Sigmoid colon (tissue), 7 donors: ENCODE measurements around the gene APBA1. TPM values are rescaled to one million over a fixed set of nuclear protein-coding genes. Genes with fewer than 3 reads are reported as not detected.

ENCODE experiments used
- DNase-seq: peaks from one replicate; pipeline ENCODE4 v3.0.0-alpha.2; 2019
- H3K27ac ChIP-seq, 4 donors: fragments of 200-600 bp; sonication (generic); one replicate each; pipeline ENCODE4 v1.5.1; 2016 to 2019; ENCODE audit warnings: mild to moderate bottlenecking in 1 of 4
- H3K27me3 ChIP-seq, 3 donors: fragments of 200-600 bp; sonication (generic); one replicate each; pipeline ENCODE4 v1.5.1; 2019; ENCODE audit warnings: mild to moderate bottlenecking in 1 of 3
- H3K36me3 ChIP-seq, 4 donors: fragments of 200-600 bp; sonication (generic); one replicate each; pipeline ENCODE4 v1.5.1; 2016 to 2019
- H3K4me1 ChIP-seq, 4 donors: fragments of 200-600 bp; sonication (generic); one replicate each; pipeline ENCODE4 v1.5.1; 2017 to 2019
- H3K4me3 ChIP-seq, 4 donors: fragments of 200-600 bp; sonication (generic); one replicate each; pipeline ENCODE4 v1.5.1; 2017 to 2019; ENCODE audit warnings: mild to moderate bottlenecking in 2 of 4, moderate library complexity in 1 of 4
- H3K9me3 ChIP-seq, 4 donors: fragments of 200-600 bp in 3 of 4; sonication (generic) in 3 of 4; one replicate each; pipeline versions ENCODE4 v1.5.1 to v1.6.1; 2013 to 2019
- CTCF ChIP-seq, 4 experiments: fragments of 450-650 bp in 3 of 4; fragments of 200-600 bp in 1 of 4; IDR thresholded peaks; one replicate each; pipeline ENCODE4 v1.5.1; 2016 to 2019; ENCODE audit warnings: antibody characterized with exemption in 4 of 4, mild to moderate bottlenecking in 3 of 4, moderate library complexity in 2 of 4
- EP300 ChIP-seq, 4 donors: sonication (generic); formaldehyde crosslinking; IDR thresholded peaks; one replicate each; pipeline ENCODE4 v1.6.1; 2017; ENCODE audit warnings: antibody characterized with exemption in 4 of 4
- POLR2A ChIP-seq, 2 donors: fragments of 450-650 bp; IDR thresholded peaks; one replicate each; pipeline ENCODE4 v1.6.1; 2016; ENCODE audit warnings: antibody characterized with exemption in 2 of 2, mild to moderate bottlenecking in 2 of 2, moderate library complexity in 2 of 2
- POLR2AphosphoS5 ChIP-seq, 4 donors: sonication (generic); formaldehyde crosslinking; IDR thresholded peaks; one replicate each; pipeline ENCODE4 v1.6.1; 2017; ENCODE audit warnings: antibody characterized with exemption in 4 of 4
- WGBS, 2 donors: extraction: QIAGEN DNeasy Blood & Tissue Kit; methylation state at CpG; one replicate each; pipeline ENCODE4 v1.1.7; 2013; 5-methylcytosine and 5-hydroxymethylcytosine counted together
- intact Hi-C: fragments of 100-400 bp; cut with DNase I; formaldehyde crosslinking; loops from one replicate; pipeline ENCODE4 v1.15.1; 2023
- polyA plus RNA-seq, 3 donors: library from polyadenylated mRNA; stranded (reverse); fragments of 200-250 nt; gene quantifications; one replicate each; pipeline ENCODE4 v1.2.3, GENCODE V29; 2013
- total RNA-seq, 4 donors: library from RNA; depleted of rRNA; stranded (reverse); fragments of >200 nt; gene quantifications; one replicate each; pipeline ENCODE4 v1.1.0, GENCODE V29; 2016
- donor health status: healthy with polysubstance abuse.
- donor health status: Bipolar disorder and iron deficiency.
- donor health status: healthy.

The APBA1 gene
- total and polyA plus RNA-seq, 7 donors = 1.7 to 6.7 (median 4.2) TPM

- Histone ChIP-seq H3K27me3 (no peaks in the 10 kb centered on the region), H3K27ac (no peak overlapping the region), H3K4me1 (peaks cover 0 to 15% (median 3%) of the 10 kb centered on the region in 4 donors), H3K36me3 (no peaks in the 10 kb centered on the region), H3K4me3 (no peak overlapping the region), H3K9me3 (no peaks in the 10 kb centered on the region)
- DNase-seq = no peak
- intact Hi-C loops = no loop called here
- TF ChIP-seq POLR2AphosphoS5 (IDR thresholded peaks at IDR 0.05) (no peak), EP300 (IDR thresholded peaks at IDR 0.05) (no peak), POLR2A (IDR thresholded peaks at IDR 0.05) (no peak), CTCF (IDR thresholded peaks at IDR 0.05) (no peak)
These were observed 203.0 kb downstream of the APBA1 start for GRCh38 chr9:69469136-69469535.

GRCh38 chr9:69468380-69468779, 203.8 kb downstream of the APBA1 start:
- Histone ChIP-seq H3K9me3 (no peaks in the 10 kb centered on the region), H3K27me3 (no peaks in the 10 kb centered on the region), H3K4me3 (no peak overlapping the region), H3K27ac (no peak overlapping the region), H3K36me3 (no peaks in the 10 kb centered on the region), H3K4me1 (peaks cover 0 to 15% (median 3%) of the 10 kb centered on the region in 4 donors)
- WGBS, 2 donors = 37 to 71% methylated on average over 1 of the region's 1 CpG
- TF ChIP-seq POLR2A (IDR thresholded peaks at IDR 0.05) = no peak
- intact Hi-C loops = no loop called here
- no peak for DNase-seq

- Histone ChIP-seq H3K4me1 (peaks cover 0 to 15% (median 3%) of the 10 kb centered on the region in 4 donors), H3K27ac (peak overlapping the region in 1 of 4 donors; percentile 54), H3K36me3 (no peaks in the 10 kb centered on the region), H3K27me3 (no peaks in the 10 kb centered on the region), H3K4me3 (no peak overlapping the region), H3K9me3 (no peaks in the 10 kb centered on the region)
- intact Hi-C loops = no loop called here
- 94% methylated on average over 8 of the region's 8 CpGs for WGBS, 2 donors
- DNase-seq = no peak
- TF ChIP-seq POLR2AphosphoS5 (IDR thresholded peaks at IDR 0.05) (no peak), CTCF (IDR thresholded peaks at IDR 0.05) (no peak), EP300 (IDR thresholded peaks at IDR 0.05) (no peak), POLR2A (IDR thresholded peaks at IDR 0.05) (no peak)
These were observed 206.0 kb downstream of the APBA1 start for GRCh38 chr9:69466151-69466550.

GRCh38 chr9:69465473-69465872, 206.7 kb downstream of the APBA1 start:
- H3K27me3 ChIP-seq = no peaks in the 10 kb centered on the region
- peaks cover 0 to 15% (median 3%) of the 10 kb centered on the region in 4 donors for H3K4me1 ChIP-seq
- no peak for TF ChIP-seq EP300 (IDR thresholded peaks at IDR 0.05)
- no peak for TF ChIP-seq CTCF (IDR thresholded peaks at IDR 0.05)
- TF ChIP-seq POLR2AphosphoS5 (IDR thresholded peaks at IDR 0.05) = peak in 2 of 4 donors; percentile 13 to 25
- no peak overlapping the region for H3K4me3 ChIP-seq
- DNase-seq = no peak
- H3K9me3 ChIP-seq = no peaks in the 10 kb centered on the region
- WGBS, 2 donors = 50 to 59% methylated on average over 3 of the region's 3 CpGs
- H3K27ac ChIP-seq = peak overlapping the region in 1 of 4 donors; percentile 54
- intact Hi-C loops = no loop called here
- H3K36me3 ChIP-seq = no peaks in the 10 kb centered on the region

- TF ChIP-seq POLR2AphosphoS5 (IDR thresholded peaks at IDR 0.05) (no peak), POLR2A (IDR thresholded peaks at IDR 0.05) (no peak), CTCF (IDR thresholded peaks at IDR 0.05) (no peak)
- Histone ChIP-seq H3K27me3 (no peaks in the 10 kb centered on the region), H3K4me1 (peaks cover 0 to 15% (median 3%) of the 10 kb centered on the region in 4 donors), H3K9me3 (no peaks in the 10 kb centered on the region), H3K36me3 (no peaks in the 10 kb centered on the region), H3K4me3 (no peak overlapping the region), H3K27ac (no peak overlapping the region)
- DNase-seq = no peak
- WGBS, 2 donors = 77 to 88% methylated on average over 11 of the region's 11 CpGs
- intact Hi-C loops = no loop called here
These were observed 208.6 kb downstream of the APBA1 start for GRCh38 chr9:69463497-69464068.
